MM.1S (cell line): Measurements from ENCODE around the gene STARD4.

Experiments used
- DNase-seq: peaks from one replicate; pipeline ENCODE4 v3.0.0-alpha.2; 2015
- H2AFZ ChIP-seq: fragments of 300-600 bp; sonication (generic); 2 replicates; pipeline ENCODE4 v1.6.0; 2016; ENCODE audit warnings: antibody characterized with exemption, low read length
- H3F3A ChIP-seq: fragments of 300-600 bp; sonication (generic); 2 replicates; pipeline ENCODE4 v1.6.1; 2016; ENCODE audit warnings: mild to moderate bottlenecking, antibody characterized with exemption, low read length, moderate library complexity, mixed read lengths; ENCODE audit not compliant: insufficient read depth
- H3K27ac ChIP-seq: fragments of 300-600 bp; sonication (generic); 2 replicates; pipeline ENCODE4 v1.5.1; 2016; ENCODE audit warnings: mild to moderate bottlenecking, low read length
- H3K27me3 ChIP-seq: fragments of 300-600 bp; sonication (generic); replicated peaks from 2 replicates; pipeline ENCODE4 v1.6.0; 2016; ENCODE audit warnings: low read length; ENCODE audit not compliant: insufficient read depth
- H3K36me3 ChIP-seq: fragments of 300-600 bp; sonication (generic); replicated peaks from 2 replicates; pipeline ENCODE4 v1.6.1; 2016; ENCODE audit warnings: mild to moderate bottlenecking, low read length, mixed read lengths; ENCODE audit not compliant: insufficient read depth
- H3K4me1 ChIP-seq: fragments of 300-600 bp; sonication (generic); 2 replicates; pipeline ENCODE4 v1.6.1; 2016; ENCODE audit warnings: low read length, mixed read lengths
- H3K4me2 ChIP-seq: fragments of 300-600 bp; sonication (generic); 2 replicates; pipeline ENCODE4 v1.6.0; 2016; ENCODE audit warnings: low read depth, low read length
- H3K4me3 ChIP-seq: fragments of 300-600 bp; sonication (generic); 2 replicates; pipeline ENCODE4 v1.5.1; 2016; ENCODE audit warnings: low read length, mixed read lengths
- H3K79me2 ChIP-seq: fragments of 300-600 bp; sonication (generic); 2 replicates; pipeline ENCODE4 v1.6.1; 2016; ENCODE audit warnings: mixed run types, low read length, mixed read lengths
- H3K9ac ChIP-seq: fragments of 300-600 bp; sonication (generic); 2 replicates; pipeline ENCODE4 v1.6.1; 2016; ENCODE audit warnings: low read length, mixed read lengths
- H3K9me2 ChIP-seq: fragments of 300-600 bp; sonication (generic); replicated peaks from 2 replicates; pipeline ENCODE4 v1.6.1; 2016; ENCODE audit warnings: mild to moderate bottlenecking, low read length, mixed read lengths; ENCODE audit not compliant: insufficient read depth
- H3K9me3 ChIP-seq: fragments of 300-600 bp; sonication (generic); replicated peaks from 2 replicates; pipeline ENCODE4 v1.6.1; 2016; ENCODE audit warnings: mild to moderate bottlenecking, low read length, mixed read lengths; ENCODE audit not compliant: insufficient read depth
- H4K20me1 ChIP-seq: fragments of 300-600 bp; sonication (generic); 2 replicates; pipeline ENCODE4 v1.6.1; 2016; ENCODE audit warnings: mild to moderate bottlenecking, low read length, moderate library complexity, mixed read lengths; ENCODE audit not compliant: insufficient read depth
- CTCF ChIP-seq: fragments of 300-600 bp; sonication (generic); IDR thresholded peaks from 2 replicates; pipeline ENCODE4 v1.5.1; 2016; ENCODE audit warnings: antibody characterized with exemption, low read length, mixed read lengths
- EZH2 ChIP-seq: fragments of 300-600 bp; sonication (generic); optimal IDR thresholded peaks from 2 replicates; pipeline ENCODE3; 2017; ENCODE audit warnings: low read depth, mild to moderate bottlenecking, antibody characterized with exemption, low read length, mixed read lengths
- EZH2phosphoT487 ChIP-seq: fragments of 300-600 bp; sonication (generic); IDR thresholded peaks from 2 replicates; pipeline ENCODE4 v1.6.1; 2018; ENCODE audit warnings: antibody characterized with exemption, low read length

The STARD4 gene

GRCh38 chr5:111507276-111507675 lies 5.1 kb downstream of the STARD4 start:
- TF ChIP-seq EZH2, result no peak
- TF ChIP-seq EZH2phosphoT487, result no peak
- TF ChIP-seq CTCF, result no peak
- no peaks in the 10 kb centered on the region for H4K20me1 ChIP-seq
- no peak overlapping the region for H3K4me3 ChIP-seq
- 0 out of 2 replicates have a peak, but pooled peaks cover 3% of the 10 kb centered on the region for H3F3A ChIP-seq
- H3K4me2 ChIP-seq, result no peak overlapping the region
- no peaks in the 10 kb centered on the region for H3K9me2 ChIP-seq
- H3K9me3 ChIP-seq, result no peaks in the 10 kb centered on the region
- DNase-seq, result no peak
- H3K9ac ChIP-seq, result no peak overlapping the region
- H3K27ac ChIP-seq, result no peak overlapping the region
- no peaks in the 10 kb centered on the region for H3K27me3 ChIP-seq
- 0 out of 2 replicates have a peak, but pooled peaks cover 5% of the 10 kb centered on the region for H3K36me3 ChIP-seq
- peaks cover 45% of the 10 kb centered on the region for H3K79me2 ChIP-seq
- no peaks in the 10 kb centered on the region; the same call in 1 of the 2 replicates for H3K4me1 ChIP-seq
- no peak overlapping the region for H2AFZ ChIP-seq

GRCh38 chr5:111505096-111505495 lies 7.2 kb downstream of the STARD4 start:
- Histone ChIP-seq H3K36me3 (0 out of 2 replicates have a peak, but pooled peaks cover 5% of the 10 kb centered on the region), H3K9me2 (no peaks in the 10 kb centered on the region), H3K4me1 (no peaks in the 10 kb centered on the region; the same call in 1 of the 2 replicates), H3K27ac (no peak overlapping the region), H3K9ac (no peak overlapping the region), H4K20me1 (no peaks in the 10 kb centered on the region), H3K4me3 (no peak overlapping the region), H2AFZ (no peak overlapping the region), H3K79me2 (peaks cover 26% of the 10 kb centered on the region), H3F3A (no peaks in the 10 kb centered on the region), H3K27me3 (no peaks in the 10 kb centered on the region), H3K9me3 (no peaks in the 10 kb centered on the region), H3K4me2 (no peak overlapping the region)
- no peak for DNase-seq
- no peak for TF ChIP-seq EZH2
- TF ChIP-seq CTCF, result no peak
- TF ChIP-seq EZH2phosphoT487, result no peak

GRCh38 chr5:111502956-111503355 lies 9.4 kb downstream of the STARD4 start:
- peaks cover 6% of the 10 kb centered on the region; the same call in 1 of the 2 replicates for H3K79me2 ChIP-seq
- H2AFZ ChIP-seq, result no peak overlapping the region
- 0 out of 2 replicates have a peak, but pooled peaks cover 5% of the 10 kb centered on the region for H3K36me3 ChIP-seq
- H3K4me3 ChIP-seq, result no peak overlapping the region
- H3F3A ChIP-seq, result no peaks in the 10 kb centered on the region
- TF ChIP-seq EZH2, result no peak
- no peaks in the 10 kb centered on the region for H3K9me3 ChIP-seq
- no peak overlapping the region for H3K4me2 ChIP-seq
- H3K4me1 ChIP-seq, result peaks cover 10% of the 10 kb centered on the region
- no peak overlapping the region for H3K9ac ChIP-seq
- no peaks in the 10 kb centered on the region for H3K9me2 ChIP-seq
- H3K27me3 ChIP-seq, result no peaks in the 10 kb centered on the region
- no peak for DNase-seq
- no peaks in the 10 kb centered on the region for H4K20me1 ChIP-seq
- H3K27ac ChIP-seq, result no peak overlapping the region

- Histone ChIP-seq H2AFZ (0 out of 2 replicates have a peak overlapping the region, but pooled peaks have one; percentile 8), H3K4me2 (peak overlapping the region; percentile 63), H4K20me1 (no peaks in the 10 kb centered on the region), H3K9ac (no peak overlapping the region), H3K4me1 (peaks cover 14% of the 10 kb centered on the region), H3K27ac (peak overlapping the region; percentile 12; the same call in 1 of the 2 replicates), H3K9me3 (no peaks in the 10 kb centered on the region), H3K79me2 (no peaks in the 10 kb centered on the region), H3K36me3 (no peaks in the 10 kb centered on the region), H3F3A (no peaks in the 10 kb centered on the region), H3K27me3 (no peaks in the 10 kb centered on the region), H3K9me2 (no peaks in the 10 kb centered on the region), H3K4me3 (peak overlapping the region; percentile 23)
- peak; percentile 22 for DNase-seq
- TF ChIP-seq EZH2 (no peak), EZH2phosphoT487 (no peak), CTCF (no peak)
Measured at GRCh38 chr5:111498346-111498745, 14.0 kb downstream of the STARD4 start.
